Measurements from ENCODE around the gene CLDN22. TPM values are rescaled to one million over a fixed set of nuclear protein-coding genes. Genes with fewer than 3 reads are reported as not detected.
"Not testable (repeated sequence)": the region's sequence is repeated elsewhere in the genome, so short reads cannot be mapped to it uniquely, and the experiment has no call there.

The CLDN22 gene
- total RNA-seq, 1 donor = under 0.01 TPM

DNA sequence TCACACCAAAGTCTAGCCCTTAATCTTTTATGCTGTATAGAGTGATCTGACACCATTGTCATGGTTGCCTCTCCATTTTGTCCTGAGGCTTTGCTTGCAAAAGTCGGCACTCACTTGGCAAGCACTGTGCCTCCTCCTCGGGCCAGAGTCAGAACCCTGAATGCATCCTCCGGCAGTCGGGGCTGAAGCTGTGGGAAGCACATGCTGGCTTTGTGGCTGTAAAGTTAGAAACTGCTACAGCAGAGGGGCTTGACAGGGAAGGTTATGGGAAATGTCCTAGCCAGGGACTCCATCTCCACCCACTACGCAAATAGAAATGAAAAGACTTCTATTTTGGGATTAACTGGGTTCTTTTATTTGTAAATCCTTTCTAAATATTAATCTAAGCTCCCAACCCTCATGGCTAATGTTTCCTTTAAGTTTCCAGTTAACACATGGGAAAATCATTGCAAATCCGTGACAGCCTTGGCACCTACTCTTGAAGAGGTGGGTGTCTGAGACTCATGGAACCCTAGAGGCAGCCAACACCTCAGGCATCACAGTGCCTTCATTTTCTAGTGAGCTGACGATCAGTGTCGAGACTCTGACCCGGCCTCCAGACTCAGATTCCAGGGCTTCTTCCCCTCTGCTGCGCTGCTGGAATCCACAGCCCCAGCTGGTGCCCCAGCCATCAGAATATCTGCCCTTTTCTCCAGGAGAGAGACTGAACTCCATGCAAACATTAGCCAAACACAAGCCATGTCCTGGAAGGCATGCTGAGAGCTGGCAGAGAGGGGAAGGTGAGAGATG, 10.1 kb upstream of the CLDN22 start:
- no peak overlapping the region for H3K4me3 ChIP-seq (ENCODE audit: low read depth, low read length)
- no peak for DNase-seq (ENCODE audit: low read depth)
- TF ChIP-seq, protein P1, sequence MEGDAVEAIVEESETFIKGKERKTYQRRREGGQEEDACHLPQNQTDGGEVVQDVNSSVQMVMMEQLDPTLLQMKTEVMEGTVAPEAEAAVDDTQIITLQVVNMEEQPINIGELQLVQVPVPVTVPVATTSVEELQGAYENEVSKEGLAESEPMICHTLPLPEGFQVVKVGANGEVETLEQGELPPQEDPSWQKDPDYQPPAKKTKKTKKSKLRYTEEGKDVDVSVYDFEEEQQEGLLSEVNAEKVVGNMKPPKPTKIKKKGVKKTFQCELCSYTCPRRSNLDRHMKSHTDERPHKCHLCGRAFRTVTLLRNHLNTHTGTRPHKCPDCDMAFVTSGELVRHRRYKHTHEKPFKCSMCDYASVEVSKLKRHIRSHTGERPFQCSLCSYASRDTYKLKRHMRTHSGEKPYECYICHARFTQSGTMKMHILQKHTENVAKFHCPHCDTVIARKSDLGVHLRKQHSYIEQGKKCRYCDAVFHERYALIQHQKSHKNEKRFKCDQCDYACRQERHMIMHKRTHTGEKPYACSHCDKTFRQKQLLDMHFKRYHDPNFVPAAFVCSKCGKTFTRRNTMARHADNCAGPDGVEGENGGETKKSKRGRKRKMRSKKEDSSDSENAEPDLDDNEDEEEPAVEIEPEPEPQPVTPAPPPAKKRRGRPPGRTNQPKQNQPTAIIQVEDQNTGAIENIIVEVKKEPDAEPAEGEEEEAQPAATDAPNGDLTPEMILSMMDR (IDR thresholded peaks at IDR 0.05; ENCODE audit: insufficient read depth, low read length) = no peak

DNA sequence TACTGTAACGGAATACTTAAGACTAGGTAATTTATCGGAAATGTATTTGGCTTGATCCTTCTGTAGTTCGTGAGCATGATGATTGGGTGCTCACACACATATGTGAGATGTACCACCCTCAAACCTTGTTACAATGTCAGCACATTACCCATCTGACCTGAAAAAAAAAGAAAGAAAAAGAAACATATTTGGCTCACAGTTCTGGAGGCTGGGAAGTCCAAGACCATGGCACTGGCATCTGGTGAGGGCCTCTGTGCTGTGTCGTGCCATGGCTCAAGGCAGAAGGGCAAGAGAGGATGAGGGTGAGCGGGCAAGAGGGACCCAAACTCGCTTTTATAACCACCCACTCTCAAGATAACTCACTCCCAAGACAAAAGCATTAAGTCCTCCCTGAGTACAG, 9.2 kb upstream of the CLDN22 start:
- TF ChIP-seq, protein P1 (IDR thresholded peaks at IDR 0.05; ENCODE audit: insufficient read depth, low read length) = no peak
- no peak for DNase-seq (ENCODE audit: low read depth)
- no peak overlapping the region for H3K4me3 ChIP-seq (ENCODE audit: low read depth, low read length)

DNA sequence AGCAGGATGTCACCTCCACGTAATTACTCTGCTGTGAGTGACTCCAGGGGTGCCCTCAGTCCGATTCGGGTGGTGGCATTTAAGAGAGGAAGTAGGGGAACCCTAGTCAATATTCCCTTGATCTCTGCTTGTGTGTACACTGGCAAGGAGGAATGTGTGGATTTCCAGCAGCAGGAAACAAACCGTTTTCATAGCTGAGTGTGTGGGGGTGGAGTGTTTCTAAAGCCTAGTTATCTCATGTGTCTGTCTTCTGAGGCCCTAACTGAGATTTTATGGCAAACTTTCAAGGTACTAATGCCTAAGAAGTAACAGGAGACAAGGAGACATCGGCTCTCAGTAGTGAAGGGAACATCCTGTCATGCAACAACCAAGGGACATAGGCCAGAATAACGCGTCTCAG, 8.8 kb upstream of the CLDN22 start:
- no peak overlapping the region for H3K4me3 ChIP-seq (ENCODE audit: low read depth, low read length)
- DNase-seq (ENCODE audit: low read depth) = peak; percentile 27
- TF ChIP-seq, protein P1 (IDR thresholded peaks at IDR 0.05; ENCODE audit: insufficient read depth, low read length) = no peak

DNA sequence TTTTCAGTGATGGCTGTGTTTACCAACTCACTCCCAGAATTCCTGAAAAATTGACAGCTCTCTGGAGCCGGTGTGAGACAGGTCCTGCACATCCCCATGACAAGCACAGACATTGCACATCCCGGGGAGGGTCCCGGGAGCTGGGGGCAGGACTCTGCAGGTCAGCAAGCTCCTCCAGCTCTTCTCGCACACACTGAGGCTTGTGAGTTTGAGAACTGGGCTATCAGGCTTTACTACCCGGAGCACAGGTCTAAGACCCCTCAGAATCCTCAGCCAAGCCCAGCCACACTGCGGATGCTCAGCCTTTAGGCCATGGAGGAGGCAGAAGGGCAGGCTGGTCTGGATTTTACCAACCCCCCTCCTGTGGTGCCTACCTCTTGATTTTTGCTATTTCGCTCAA, 7.8 kb upstream of the CLDN22 start:
- DNase-seq (ENCODE audit: low read depth) = no peak
- TF ChIP-seq, protein P1 (IDR thresholded peaks at IDR 0.05; ENCODE audit: insufficient read depth, low read length) = no peak
- no peak overlapping the region for H3K4me3 ChIP-seq (ENCODE audit: low read depth, low read length)

DNA sequence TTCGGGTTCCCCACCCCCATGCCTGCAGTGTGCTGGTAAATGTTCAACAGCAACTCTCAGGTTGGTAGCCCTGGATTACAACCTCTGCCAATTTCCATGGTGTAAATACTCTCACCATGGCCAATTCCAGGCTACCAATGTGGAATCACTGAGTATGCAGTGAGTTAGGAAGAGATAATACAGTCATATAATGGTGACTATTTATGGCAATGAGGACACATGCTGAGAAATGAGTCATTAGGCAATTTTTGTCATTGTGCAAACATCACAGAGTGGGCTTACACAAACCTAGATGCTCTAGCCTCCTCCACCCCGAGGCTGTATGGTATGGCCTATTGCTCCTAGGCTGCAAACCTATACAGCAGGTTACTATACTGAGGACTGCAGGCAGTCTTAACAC, 6.8 kb upstream of the CLDN22 start:
- TF ChIP-seq, protein P1 (IDR thresholded peaks at IDR 0.05; ENCODE audit: insufficient read depth, low read length) = no peak
- H3K4me3 ChIP-seq (ENCODE audit: low read depth, low read length) = no peak overlapping the region
- no peak for DNase-seq (ENCODE audit: low read depth)

DNA sequence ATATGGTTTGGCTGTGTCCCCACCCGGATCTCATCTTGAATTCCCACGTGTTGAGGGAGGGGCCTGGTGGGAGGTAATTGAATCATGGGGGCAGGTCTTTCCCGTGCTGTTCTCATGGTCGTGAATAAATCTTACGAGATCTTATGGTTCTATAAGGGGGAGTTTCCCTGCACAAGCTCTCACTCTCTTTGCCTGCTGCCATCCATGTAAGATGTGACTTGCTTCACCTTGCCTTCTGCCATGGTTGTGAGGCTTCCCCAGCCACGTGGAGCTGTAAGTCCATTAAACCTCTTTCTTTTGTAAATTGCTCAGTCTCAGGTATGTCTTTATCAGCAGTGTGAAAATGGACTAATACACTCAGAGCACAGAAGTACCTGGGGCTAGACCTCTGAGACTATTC, 6.3 kb upstream of the CLDN22 start:
- DNase-seq (ENCODE audit: low read depth); H3K4me3 ChIP-seq (ENCODE audit: low read depth, low read length): not testable (repeated sequence)

DNA sequence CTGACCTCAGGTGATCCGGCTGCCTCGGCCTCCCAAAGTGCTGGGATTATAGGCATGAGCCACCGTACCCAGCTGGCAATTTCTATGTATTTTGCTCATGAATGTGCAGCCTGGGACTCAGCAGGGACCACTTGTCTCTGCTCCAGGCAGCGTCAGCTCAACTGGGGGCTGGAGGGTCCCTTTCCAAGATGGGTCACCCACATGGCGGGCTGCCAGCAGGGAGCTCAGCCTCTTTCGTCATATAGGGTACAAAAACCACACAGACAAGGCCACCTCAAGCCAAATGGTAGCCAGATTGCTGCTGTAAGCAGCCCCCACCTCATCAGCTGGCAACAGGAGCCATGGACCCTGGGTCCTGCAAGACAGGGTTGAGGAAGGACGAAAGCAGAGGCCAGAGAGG, 4.5 kb upstream of the CLDN22 start:
- TF ChIP-seq, protein P1 (IDR thresholded peaks at IDR 0.05; ENCODE audit: insufficient read depth, low read length) = no peak
- no peak for DNase-seq (ENCODE audit: low read depth)

DNA sequence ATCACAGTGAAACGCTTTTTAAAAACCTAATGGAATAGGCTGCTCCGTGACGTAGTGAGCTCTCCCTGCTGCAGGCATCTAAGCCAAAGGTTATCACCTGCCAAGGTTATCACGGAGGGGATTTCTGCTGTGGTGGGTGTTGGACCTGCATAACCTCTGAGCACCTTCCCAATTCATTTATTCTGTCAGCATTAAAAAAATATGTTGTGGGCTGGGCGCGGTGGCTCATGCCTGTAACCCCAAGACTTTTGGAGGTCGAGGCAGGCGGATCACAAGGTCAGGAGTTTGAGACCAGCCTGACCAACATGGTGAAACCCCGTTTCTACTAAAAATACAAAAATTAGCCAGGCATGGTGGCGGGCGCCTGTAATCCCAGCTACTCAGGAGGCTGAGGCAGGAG, 4.0 kb upstream of the CLDN22 start:
- DNase-seq (ENCODE audit: low read depth); H3K4me3 ChIP-seq (ENCODE audit: low read depth, low read length): not testable (repeated sequence)

More for the DNA sequence above, 4.5 kb upstream of the CLDN22 start:
- no peak overlapping the region for H3K4me3 ChIP-seq (ENCODE audit: low read depth, low read length)

All from fibroblast of the aortic adventitia (primary cell).